Urinary bladder (tissue), 4 donors: Measurements from ENCODE around the gene COQ9. TPM values are rescaled to one million over a fixed set of nuclear protein-coding genes. Genes with fewer than 3 reads are reported as not detected.

ENCODE experiments used
- DNase-seq: peaks from one replicate; pipeline ENCODE4 v3.0.0-alpha.2; 2015; ENCODE audit errors: extremely low spot score
- H3K27ac ChIP-seq: one replicate; pipeline ENCODE4 v1.5.1; 2013; ENCODE audit warnings: low read depth, mild to moderate bottlenecking, moderate library complexity
- H3K36me3 ChIP-seq: one replicate; pipeline ENCODE4 v1.6.1; 2013; ENCODE audit warnings: mild to moderate bottlenecking, moderate library complexity; ENCODE audit not compliant: insufficient read depth
- H3K4me1 ChIP-seq: one replicate; pipeline ENCODE4 v1.6.1; 2013; ENCODE audit warnings: mild to moderate bottlenecking, moderate library complexity; ENCODE audit not compliant: insufficient read depth
- H3K4me3 ChIP-seq: one replicate; pipeline ENCODE4 v1.5.1; 2013; ENCODE audit warnings: low read depth, low read length
- WGBS: extraction: QIAGEN DNeasy Blood & Tissue Kit; methylation state at CpG from one replicate; pipeline ENCODE4 v1.1.7; 2013; 5-methylcytosine and 5-hydroxymethylcytosine counted together
- polyA plus RNA-seq: library from polyadenylated mRNA; stranded (reverse); fragments of 200-250 nt; gene quantifications from one replicate; pipeline ENCODE4 v1.2.3, GENCODE V29; 2013
- total RNA-seq: library from RNA; depleted of rRNA; stranded (reverse); fragments of >200 nt; gene quantifications from one replicate; pipeline ENCODE4 v1.2.3, GENCODE V29; 2014
- donor health status: healthy with polysubstance abuse.
- donor health status: healthy.

The COQ9 gene
- total and polyA plus RNA-seq, 2 donors: 37.0 to 97.6 TPM

DNA sequence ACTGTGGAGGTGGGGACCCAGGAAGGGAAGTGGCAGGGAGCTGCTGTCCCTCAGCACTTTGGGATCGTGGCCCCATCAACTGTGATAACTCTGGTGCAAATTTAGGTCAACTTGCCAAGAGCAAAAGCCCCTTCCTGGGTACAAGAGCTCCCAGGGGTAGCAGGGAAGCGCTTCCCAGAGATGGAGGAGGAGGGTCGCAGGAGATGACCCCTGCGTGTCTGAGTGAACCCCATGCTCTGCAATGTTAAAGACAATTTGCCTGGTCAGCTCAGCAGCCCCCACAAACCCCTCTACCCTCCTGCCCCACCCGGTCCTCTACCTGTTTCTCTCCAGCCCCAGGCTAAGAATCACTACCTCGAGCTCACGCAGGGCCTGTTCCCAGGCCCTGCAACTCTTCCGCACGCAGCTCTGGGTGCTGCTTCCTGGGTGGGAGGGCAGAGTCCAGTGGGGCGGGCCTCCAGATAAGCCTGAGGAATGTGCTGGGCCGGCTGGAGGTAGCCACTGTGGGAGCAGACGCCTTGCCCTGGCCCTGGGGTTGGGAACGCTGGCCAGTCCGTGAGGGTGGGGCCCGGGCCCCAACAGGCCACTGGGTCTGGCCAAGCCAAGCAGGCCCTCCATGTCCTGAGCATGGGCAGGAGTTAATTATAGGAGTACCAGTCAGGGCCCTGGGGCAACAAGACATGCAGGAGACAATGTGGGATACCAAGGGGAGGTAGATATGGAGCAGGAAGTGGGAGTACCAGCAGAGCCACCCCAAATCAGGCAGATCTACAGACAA, 32.9 kb downstream of the COQ9 start:
- no peak for DNase-seq
- H3K4me3 ChIP-seq: peak overlapping the region; percentile 38
- H3K36me3 ChIP-seq: no peaks in the 10 kb centered on the region
- no peak overlapping the region for H3K27ac ChIP-seq
- H3K4me1 ChIP-seq: no peaks in the 10 kb centered on the region
- WGBS: 33% methylated on average over 15 of the region's 15 CpGs

DNA sequence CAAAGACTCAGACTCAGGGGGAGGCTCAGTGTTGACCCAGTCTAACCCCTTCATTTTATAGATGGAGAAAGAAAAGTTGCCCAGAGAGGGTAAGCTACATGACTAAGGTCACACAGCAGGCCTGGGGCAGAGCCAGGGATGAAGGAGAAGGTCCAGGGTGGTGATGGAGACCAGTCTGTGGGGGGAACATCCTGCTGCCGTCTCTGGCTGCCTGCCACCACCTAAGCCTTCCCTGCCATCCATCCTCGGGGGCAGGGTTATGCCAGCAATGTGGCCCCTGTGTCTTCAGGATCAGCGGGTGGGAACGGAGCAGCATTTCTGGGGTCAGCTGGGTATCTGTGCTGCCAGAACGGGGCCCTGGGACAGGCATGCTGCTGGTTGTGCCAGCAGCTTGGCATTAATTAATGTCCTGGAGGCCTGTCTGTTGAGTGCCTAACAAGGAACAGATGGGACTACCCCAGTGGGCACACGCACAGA, 33.5 kb downstream of the COQ9 start:
- Histone ChIP-seq H3K4me3 (no peak overlapping the region), H3K4me1 (no peaks in the 10 kb centered on the region), H3K27ac (no peak overlapping the region), H3K36me3 (no peaks in the 10 kb centered on the region)
- WGBS: 64% methylated on average over 6 of the region's 6 CpGs
- DNase-seq: no peak

GRCh38 chr16:57481421-57481820, 34.1 kb downstream of the COQ9 start:
- Histone ChIP-seq H3K4me3 (no peak overlapping the region), H3K36me3 (no peaks in the 10 kb centered on the region), H3K4me1 (no peaks in the 10 kb centered on the region), H3K27ac (no peak overlapping the region)
- WGBS: 93% methylated on average over 4 of the region's 4 CpGs
- DNase-seq: no peak

- no peak for DNase-seq
- Histone ChIP-seq H3K4me1 (no peaks in the 10 kb centered on the region), H3K4me3 (no peak overlapping the region), H3K36me3 (no peaks in the 10 kb centered on the region), H3K27ac (no peak overlapping the region)
- 78% methylated on average over 14 of the region's 14 CpGs for WGBS
These were observed 35.7 kb downstream of the COQ9 start for GRCh38 chr16:57482845-57483545.

GRCh38 chr16:57483725-57484514, 36.6 kb downstream of the COQ9 start:
- 67% methylated on average over 19 of the region's 19 CpGs for WGBS
- no peak for DNase-seq
- no peak overlapping the region for H3K4me3 ChIP-seq
- H3K36me3 ChIP-seq: no peaks in the 10 kb centered on the region
- H3K27ac ChIP-seq: no peak overlapping the region
- H3K4me1 ChIP-seq: no peaks in the 10 kb centered on the region

GRCh38 chr16:57484515-57485005, 37.3 kb downstream of the COQ9 start:
- no peaks in the 10 kb centered on the region for H3K4me1 ChIP-seq
- DNase-seq: no peak
- no peaks in the 10 kb centered on the region for H3K36me3 ChIP-seq
- 86% methylated on average over 8 of the region's 8 CpGs for WGBS
- H3K27ac ChIP-seq: no peak overlapping the region
- no peak overlapping the region for H3K4me3 ChIP-seq

DNA sequence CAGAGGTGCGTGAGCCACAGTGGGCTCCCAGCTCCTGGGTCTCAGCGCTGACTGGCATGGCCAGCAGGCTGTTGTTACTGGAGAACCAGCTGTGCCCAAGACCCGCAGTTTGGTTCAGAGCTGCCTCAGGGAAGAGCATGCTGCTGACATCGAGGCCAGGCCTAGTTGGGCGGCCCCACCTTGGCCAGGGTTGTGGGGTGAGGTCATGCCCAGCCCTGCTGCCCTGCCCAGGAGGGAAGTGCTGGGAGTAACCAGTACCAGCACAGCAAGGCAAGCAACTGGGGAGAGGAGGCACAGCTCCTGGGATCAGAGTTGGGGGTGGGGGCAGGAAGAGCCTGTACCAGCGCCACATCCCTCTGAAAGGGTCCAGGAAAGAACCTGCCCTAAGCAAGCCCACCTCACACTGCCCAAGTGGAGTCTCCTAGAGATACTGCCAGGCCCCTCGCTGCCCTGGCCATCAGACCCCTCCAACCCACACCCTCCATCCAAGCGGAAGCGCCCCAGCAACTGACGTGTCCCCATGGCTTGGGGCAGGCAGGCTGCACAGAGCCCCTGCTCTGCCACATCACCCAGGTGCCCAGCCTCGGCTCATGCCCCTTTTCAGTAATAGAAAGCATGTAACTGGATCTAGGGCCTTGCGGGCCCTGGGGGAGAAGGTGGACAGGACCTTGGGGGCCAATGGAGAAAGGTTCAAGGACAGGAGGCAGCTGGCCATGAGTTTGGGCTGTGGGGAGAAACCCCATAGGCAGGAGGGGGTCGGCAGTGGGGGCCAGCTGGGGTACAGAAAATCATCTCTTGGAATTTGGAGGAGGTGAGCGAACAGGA, 38.0 kb downstream of the COQ9 start:
- no peak for DNase-seq
- Histone ChIP-seq H3K4me3 (peak overlapping the region; percentile 85), H3K4me1 (no peaks in the 10 kb centered on the region), H3K27ac (peak overlapping the region; percentile 55), H3K36me3 (no peaks in the 10 kb centered on the region)
- WGBS: 67% methylated on average over 14 of the region's 14 CpGs

- 1% methylated on average over 73 of the region's 73 CpGs for WGBS
- no peaks in the 10 kb centered on the region for H3K4me1 ChIP-seq
- DNase-seq: no peak
- peak within 1 kb of the TSS; percentile 85 for H3K4me3 ChIP-seq
- H3K27ac ChIP-seq: peak within 1 kb of the TSS; percentile 55
- no peaks in the 10 kb centered on the region for H3K36me3 ChIP-seq
These were observed 38.9 kb downstream of the COQ9 start, which contains the start of gene DOK4 for GRCh38 chr16:57485916-57486857. Gene DOK4 (minus strand): TSS chr16:57486493. CDS start chr16:57479507, 6,986 bp downstream.

DNA sequence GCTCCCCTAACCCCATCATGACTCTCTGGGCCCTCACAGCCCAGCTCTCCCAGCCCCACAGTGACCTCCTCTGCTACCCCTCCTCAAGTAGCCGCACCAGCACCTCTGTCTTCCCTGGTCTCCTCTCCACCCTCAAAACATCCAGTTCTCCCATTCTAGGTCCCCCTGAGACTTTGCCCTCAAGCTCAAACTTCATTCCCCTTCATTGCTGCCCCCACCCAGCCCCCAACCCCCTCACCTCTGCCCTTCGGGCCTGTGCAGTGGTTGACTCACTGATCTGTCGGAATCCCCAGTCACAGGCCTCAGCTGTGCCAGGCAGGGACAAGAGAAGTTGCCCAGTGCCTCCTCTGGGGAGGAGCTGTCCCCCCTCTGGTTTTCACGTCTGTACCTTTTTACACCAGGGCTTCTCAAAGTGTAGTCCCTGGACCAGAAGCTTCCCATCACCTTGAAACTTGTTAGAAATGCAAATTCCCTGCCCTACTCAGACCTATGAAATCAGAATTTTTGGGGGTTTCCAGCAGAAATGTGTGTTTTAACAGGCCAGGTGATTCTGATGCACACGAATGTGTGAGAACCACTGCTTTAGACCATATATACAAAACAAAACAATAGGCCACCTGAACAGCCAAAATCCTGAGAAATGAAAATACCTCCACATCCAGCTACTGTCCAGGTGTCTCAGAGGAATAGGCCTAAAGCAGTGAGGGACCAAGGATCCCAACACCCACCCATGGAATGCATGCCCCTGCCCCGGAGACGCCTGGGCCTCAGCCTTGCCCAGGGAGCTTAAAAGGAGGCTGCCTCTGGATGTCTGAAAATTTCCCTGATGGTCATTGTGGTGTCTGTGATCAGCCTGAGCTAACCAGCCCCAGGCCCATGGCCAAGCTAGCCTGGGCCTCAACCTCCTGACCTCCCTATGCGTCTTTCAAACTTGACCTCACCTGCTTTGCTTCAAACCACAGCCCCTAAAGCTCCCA, 39.9 kb downstream of the COQ9 start:
- WGBS: 83% methylated on average over 8 of the region's 8 CpGs
- no peaks in the 10 kb centered on the region for H3K4me1 ChIP-seq
- DNase-seq: no peak

DNA sequence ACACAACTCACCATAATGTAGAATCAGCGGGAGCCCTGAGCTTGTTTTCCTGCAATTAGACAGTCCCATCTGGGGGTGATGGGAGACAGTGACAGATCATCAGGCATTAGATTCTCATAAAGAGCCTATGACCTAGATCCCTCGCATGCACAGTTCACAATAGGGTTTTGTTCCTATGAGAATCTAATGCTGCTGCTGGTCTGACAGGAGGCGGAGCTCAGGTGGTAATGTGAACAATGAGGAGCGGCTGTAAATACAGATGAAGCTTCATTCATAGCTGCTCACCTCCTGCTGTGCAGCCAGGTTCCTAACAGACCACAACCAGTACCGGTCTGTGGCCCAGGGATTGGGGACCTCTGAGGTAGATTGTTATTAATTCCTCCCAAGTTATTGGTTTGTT, 42.0 kb downstream of the COQ9 start:
- 95% methylated on average over 5 of the region's 5 CpGs for WGBS
- no peaks in the 10 kb centered on the region for H3K4me1 ChIP-seq
- H3K4me3 ChIP-seq: no peak overlapping the region
- DNase-seq: no peak
- H3K27ac ChIP-seq: no peak overlapping the region
- H3K36me3 ChIP-seq: no peaks in the 10 kb centered on the region

More for the DNA sequence above, 39.9 kb downstream of the COQ9 start:
- H3K27ac ChIP-seq: peak overlapping the region; percentile 52
- peak overlapping the region; percentile 85 for H3K4me3 ChIP-seq
- H3K36me3 ChIP-seq: no peaks in the 10 kb centered on the region

GRCh38 chr16:57493767-57494166, 46.5 kb downstream of the COQ9 start:
- WGBS: 90% methylated on average over 4 of the region's 4 CpGs
- H3K36me3 ChIP-seq: no peaks in the 10 kb centered on the region
- no peak for DNase-seq

More at GRCh38 chr16:57493767-57494166, 46.5 kb downstream of the COQ9 start:
- no peaks in the 10 kb centered on the region for H3K4me1 ChIP-seq
- H3K4me3 ChIP-seq: no peak overlapping the region
- no peak overlapping the region for H3K27ac ChIP-seq
